Heart right ventricle (tissue), 16 donors: ENCODE data around the gene CDK11B. TPM values are rescaled to one million over a fixed set of nuclear protein-coding genes. Genes with fewer than 3 reads are reported as not detected.
"Not testable (repeated sequence)": the region's sequence is repeated elsewhere in the genome, so short reads cannot be mapped to it uniquely, and the experiment has no call there.

Source experiments
- ATAC-seq, 8 donors: fragments of 200-7000 bp; cut with Tn5 transposase; one replicate each; pipeline ENCODE4 v1.9.1; 2020; ENCODE audit warnings: mild to moderate bottlenecking in 8 of 8, moderate library complexity in 8 of 8, moderate number of reproducible peaks in 1 of 8
- DNase-seq, 2 donors: peaks; one replicate each; pipeline ENCODE4 v3.0.0-alpha.2; 2020
- H3K27ac ChIP-seq, 10 donors: fragments of 200-600 bp; sonication (generic) in 2 of 10; one replicate each; pipeline versions ENCODE4 v1.5.0 to v1.8.0; 2020 to 2022; ENCODE audit warnings: mild to moderate bottlenecking in 3 of 10
- H3K27me3 ChIP-seq, 7 donors: fragments of 200-600 bp; one replicate each; pipeline ENCODE4 v1.8.0; 2021 to 2022; ENCODE audit warnings: mild to moderate bottlenecking in 2 of 7
- H3K36me3 ChIP-seq, 9 donors: fragments of 200-600 bp; sonication (generic) in 1 of 9; one replicate each; pipeline versions ENCODE4 v1.5.0 to v1.8.0; 2020 to 2022; ENCODE audit warnings: mild to moderate bottlenecking in 2 of 9
- H3K4me1 ChIP-seq, 9 donors: fragments of 200-600 bp; sonication (generic) in 1 of 9; one replicate each; pipeline versions ENCODE4 v1.5.0 to v1.8.0; 2020 to 2022; ENCODE audit warnings: mild to moderate bottlenecking in 4 of 9
- H3K4me3 ChIP-seq, 10 donors: fragments of 200-600 bp; sonication (generic) in 2 of 10; one replicate each; pipeline versions ENCODE4 v1.5.0 to v1.8.0; 2020 to 2022; ENCODE audit warnings: mild to moderate bottlenecking in 7 of 10, moderate library complexity in 2 of 10
- H3K9me3 ChIP-seq, 11 donors: fragments of 200-600 bp in 10 of 11; sonication (generic) in 2 of 11; one replicate each; pipeline versions ENCODE4 v1.5.0 to v1.8.0; 2013 to 2022; ENCODE audit warnings: mild to moderate bottlenecking in 2 of 11, control low read depth in 1 of 11, moderate library complexity in 1 of 11
- CTCF ChIP-seq, 9 donors: fragments of 200-600 bp; sonication (generic) in 2 of 9; IDR thresholded peaks; one replicate each; pipeline versions ENCODE4 v1.5.0 to v1.8.0; 2021 to 2022; ENCODE audit warnings: antibody characterized with exemption in 9 of 9, mild to moderate bottlenecking in 5 of 9, moderate library complexity in 1 of 9
- WGBS, 2 donors: extraction: QIAGEN DNeasy Blood & Tissue Kit; methylation state at CpG; one replicate each; pipeline ENCODE4 v1.1.7; 2013; ENCODE audit warnings: inconsistent platforms in 1 of 2; 5-methylcytosine and 5-hydroxymethylcytosine counted together
- intact Hi-C, 10 donors: fragments of 100-400 bp; cut with DNase I; formaldehyde crosslinking; loops; one replicate each; pipeline versions ENCODE4 v1.11.1 to v1.14.2; 2022
- polyA plus RNA-seq, 2 donors: library from polyadenylated mRNA; stranded (reverse); fragments of 200-250 nt; gene quantifications; one replicate each; pipeline ENCODE4 v1.2.3, GENCODE V29; 2013
- total RNA-seq, 10 donors: library from RNA; stranded (reverse); fragmentation: NEBNext Ultra II Directional in 3 of 10; extraction: Animal tissue kit (Norgen Biotek cat#: 25700) in 3 of 10; gene quantifications; one replicate each; pipeline versions ENCODE4 v1.2.1 to v1.2.4, GENCODE V29; 2021 to 2023
- donor health status: Arrhythmogenic right ventricular cardiomyopathy.
- donor health status: ischemic (EF 13 %, LVEDD 7.1; RV severe dilation, severe dysfunction).
- donor health status: healthy with polysubstance abuse.
- donor health status: DM: no; HTN: yes; CAD: no.
- donor health status: DM: no; HTN: no; CAD: no.
- donor health status: ischemic (EF 25% LVEDD 6.9; RV normal size, moderate dysfunction).
- donor health status: ischemic (EF 25% LVEDD 5.7; RV mildly dilated, moderate dysfunction).
- donor health status: healthy.
- donor health status: DM: yes; HTN: yes; CAD: no.
- donor health status: Ischemic cardiomyopathy.
- donor health status: ischemic (EF 35%, LVEDD 5.7; RV mildly dilated, moderate dysfunction).
- donor health status: nonischemic (EF 11% LVEDD 7.7; RV severe dilation, severe dysfunction).
- donor health status: DM: yes; HTN: yes; CAD: no.
- donor health status: PGD.
- donor health status: ischemic (EF 29% LVEDD 5.4; RV normal size, mild dysfunction).
- donor health status: nonischemic (EF 23%, LVEDD 6.1; RV moderate dilation, normal function).

CDK11B gene
- total and polyA plus RNA-seq, 12 donors, result 20.9 to 34.1 (median 24.2) TPM

DNA sequence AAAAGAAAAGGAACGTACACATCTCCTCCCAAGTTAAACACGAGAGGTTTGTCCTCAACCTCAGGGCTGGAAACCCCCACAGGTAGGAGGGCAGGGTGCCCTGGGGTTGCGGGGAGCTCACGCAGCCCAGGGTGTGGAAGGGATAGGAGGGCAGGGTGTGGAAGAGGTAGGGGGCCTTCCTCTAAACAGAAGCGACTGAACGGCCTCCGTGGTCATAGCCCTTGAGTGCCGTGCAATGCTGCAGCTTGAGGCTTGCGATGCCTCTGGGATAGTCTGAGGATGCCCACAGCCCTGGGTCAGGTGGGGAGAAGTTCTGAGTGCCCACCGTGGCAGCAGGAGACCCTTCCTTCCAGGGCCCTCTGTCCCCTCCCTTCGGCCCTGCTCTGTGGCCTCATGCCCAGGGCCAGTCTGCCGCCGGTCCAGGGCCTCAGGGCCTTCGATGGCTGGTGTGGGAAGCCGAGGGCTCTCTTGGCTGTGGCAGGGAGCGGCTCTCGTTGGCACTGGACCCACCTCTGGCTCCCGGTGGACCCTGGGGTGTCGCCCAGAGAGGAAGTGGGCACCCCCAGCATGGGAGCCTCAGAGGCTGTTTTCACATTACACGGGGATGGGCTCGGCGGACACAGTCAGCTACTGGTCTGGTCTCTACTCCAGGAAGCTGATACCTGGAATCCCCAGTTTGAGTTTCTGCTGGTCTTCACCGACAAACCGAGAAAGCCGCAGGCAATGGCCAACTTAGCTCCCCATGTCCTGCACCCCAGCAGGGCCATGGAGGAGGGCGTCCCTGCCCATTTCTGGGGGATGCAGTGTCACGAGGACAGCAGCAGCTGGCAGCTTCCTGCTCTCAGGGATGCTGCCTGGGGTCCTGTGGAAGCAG, 6.4 kb upstream of the CDK11B start:
- H3K4me3 ChIP-seq, result no peak overlapping the region
- ATAC-seq (peak in 1 of 8 donors; percentile 14), DNase-seq (no peak)
- intact Hi-C loops, result loop anchor here in 2 of 10 donors (5.0 kb wide), 1 partner anchor 62 kb away; no protein-coding TSS in a partner anchor
- no peak for TF ChIP-seq CTCF (IDR thresholded peaks at IDR 0.05)
- H3K27ac ChIP-seq, result no peak overlapping the region
- H3K4me1 ChIP-seq, result peaks cover 0 to 9% (median 0%) of the 10 kb centered on the region in 9 donors
- no peaks in the 10 kb centered on the region for H3K27me3 ChIP-seq
- WGBS, 2 donors, result 88% methylated on average over 27 of the region's 27 CpGs
- no peaks in the 10 kb centered on the region for H3K9me3 ChIP-seq
- H3K36me3 ChIP-seq, result peaks cover 0 to 56% (median 15%) of the 10 kb centered on the region in 9 donors

DNA sequence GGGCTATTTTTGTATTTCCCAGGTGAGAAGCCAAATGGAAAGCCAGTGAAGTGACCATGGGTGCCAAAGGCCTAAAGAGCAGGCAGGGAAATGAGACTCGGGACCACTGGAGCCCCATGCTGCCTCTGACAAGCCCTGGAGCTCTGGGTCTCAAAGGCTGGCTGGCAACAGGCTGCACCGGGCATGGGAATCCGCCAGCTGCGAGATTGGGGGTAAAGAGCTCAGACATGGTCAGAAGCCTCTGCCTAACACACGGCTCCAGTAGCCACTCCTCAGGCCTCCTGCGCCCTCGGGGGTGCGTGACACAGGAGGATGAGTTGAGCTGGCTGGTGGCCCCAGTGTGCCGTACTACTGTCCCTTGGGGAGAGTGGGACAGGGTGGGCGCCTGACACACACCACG, 5.5 kb upstream of the CDK11B start:
- H3K27ac ChIP-seq, H3K4me3 ChIP-seq, intact Hi-C loops, DNase-seq, H3K27me3 ChIP-seq, H3K9me3 ChIP-seq: not testable (repeated sequence)
- peak in 1 of 8 donors; percentile 19 for ATAC-seq
- peaks cover 0 to 11% (median 0%) of the 10 kb centered on the region in 9 donors for H3K4me1 ChIP-seq
- peaks cover 0 to 47% (median 15%) of the 10 kb centered on the region in 9 donors for H3K36me3 ChIP-seq
- 84 to 89% methylated on average over 3 to 6 of the region's 11 CpGs for WGBS, 2 donors

- DNase-seq, H3K27me3 ChIP-seq, H3K4me1 ChIP-seq, ATAC-seq, H3K4me3 ChIP-seq, H3K9me3 ChIP-seq, intact Hi-C loops: not testable (repeated sequence)
- peak overlapping the region in 1 of 10 donors; percentile 44 for H3K27ac ChIP-seq
- H3K36me3 ChIP-seq, result peaks cover 0 to 35% (median 15%) of the 10 kb centered on the region in 9 donors
- WGBS, 2 donors, result 78 to 79% methylated on average over 14 to 15 of the region's 15 CpGs
Observed at GRCh38 chr1:1662830-1663560, 4.2 kb upstream of the CDK11B start.

DNA sequence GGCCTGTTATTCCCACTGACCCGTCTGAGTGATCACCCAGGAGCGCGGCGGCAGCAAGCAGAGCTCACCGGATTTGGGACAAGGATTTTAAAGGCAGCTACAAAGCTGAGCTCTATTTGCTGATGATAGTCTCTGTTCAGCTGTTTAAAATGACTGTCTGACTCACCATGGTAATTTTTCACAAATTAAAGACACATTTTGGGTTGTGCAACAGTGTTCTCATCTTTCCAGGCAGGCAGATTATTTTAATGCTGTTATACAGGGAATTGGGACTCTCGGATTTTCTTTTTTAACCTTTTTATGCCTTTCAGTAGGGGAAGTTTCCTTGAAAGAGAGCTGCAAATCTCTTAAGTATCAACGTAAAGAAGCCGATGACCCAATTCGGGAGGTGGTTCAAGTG, 3.6 kb upstream of the CDK11B start:
- H3K9me3 ChIP-seq, H3K4me3 ChIP-seq, H3K27me3 ChIP-seq, ATAC-seq, intact Hi-C loops, DNase-seq: not testable (repeated sequence)
- Histone ChIP-seq H3K4me1 (peaks cover 0 to 11% (median 4%) of the 10 kb centered on the region in 9 donors), H3K27ac (peak overlapping the region in 1 of 10 donors; percentile 10), H3K36me3 (peaks cover 0 to 30% (median 15%) of the 10 kb centered on the region in 9 donors)
- 84 to 87% methylated on average over 9 of the region's 9 CpGs for WGBS, 2 donors

DNA sequence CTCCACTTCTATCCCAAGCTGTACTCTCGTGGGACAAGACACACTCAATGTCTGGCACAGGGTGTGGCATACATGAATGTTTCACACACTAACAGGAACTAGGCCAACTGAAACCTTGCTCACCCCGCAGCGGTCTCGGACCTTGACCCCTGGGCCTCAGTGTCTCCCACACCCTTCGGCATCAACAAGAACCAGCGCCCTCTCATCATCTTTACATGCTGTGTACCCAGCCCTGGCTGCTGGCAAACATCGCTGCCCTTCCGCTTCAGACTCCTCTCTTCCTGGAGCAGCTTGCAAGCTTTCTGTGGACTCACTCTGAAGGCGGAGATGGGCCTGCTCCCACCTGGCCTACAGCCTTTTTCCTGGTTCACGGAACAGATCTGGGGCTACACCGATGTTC, 10.5 kb downstream of the CDK11B start:
- not testable (repeated sequence) for DNase-seq

GRCh38 chr1:1647567-1648241, 11.1 kb downstream of the CDK11B start:
- H3K9me3 ChIP-seq, intact Hi-C loops, H3K27me3 ChIP-seq, H3K27ac ChIP-seq, H3K4me1 ChIP-seq, H3K4me3 ChIP-seq, DNase-seq: not testable (repeated sequence)
- peak in 3 of 8 donors; percentile 21 to 33 (median 22) for ATAC-seq
- whole genome bisulfite sequencing, 2 donors, result 80 to 85% methylated on average over 17 of the region's 17 CpGs
- H3K36me3 ChIP-seq, result peaks cover 0 to 75% (median 31%) of the 10 kb centered on the region in 9 donors

More for the DNA sequence above, 10.5 kb downstream of the CDK11B start:
- peaks cover 0 to 80% (median 31%) of the 10 kb centered on the region in 9 donors for H3K36me3 ChIP-seq
- H3K27me3 ChIP-seq, H3K9me3 ChIP-seq, H3K4me1 ChIP-seq, H3K27ac ChIP-seq, intact Hi-C loops, H3K4me3 ChIP-seq: not testable (repeated sequence)
- 81 to 90% methylated on average over 11 of the region's 11 CpGs for WGBS, 2 donors
- ATAC-seq, result peak in 4 of 8 donors; percentile 13 to 53 (median 29)

GRCh38 chr1:1646326-1646725, 12.5 kb downstream of the CDK11B start:
- ATAC-seq, H3K4me1 ChIP-seq, H3K27ac ChIP-seq, H3K9me3 ChIP-seq, intact Hi-C loops, DNase-seq, H3K4me3 ChIP-seq, H3K27me3 ChIP-seq: not testable (repeated sequence)
- H3K36me3 ChIP-seq, result peaks cover 0 to 61% (median 20%) of the 10 kb centered on the region in 9 donors
- WGBS, 2 donors, result 75 to 83% methylated on average over 5 of the region's 5 CpGs

- H3K27me3 ChIP-seq, H3K4me1 ChIP-seq, H3K4me3 ChIP-seq, intact Hi-C loops, DNase-seq, H3K9me3 ChIP-seq, H3K27ac ChIP-seq: not testable (repeated sequence)
- 95% methylated on average over 20 to 30 of the region's 38 CpGs for WGBS, 2 donors
- H3K36me3 ChIP-seq, result peaks cover 0 to 53% (median 12%) of the 10 kb centered on the region in 9 donors
- ATAC-seq, result peak in 1 of 8 donors; percentile 10
Observed at GRCh38 chr1:1640711-1641461, 17.9 kb downstream of the CDK11B start.

DNA sequence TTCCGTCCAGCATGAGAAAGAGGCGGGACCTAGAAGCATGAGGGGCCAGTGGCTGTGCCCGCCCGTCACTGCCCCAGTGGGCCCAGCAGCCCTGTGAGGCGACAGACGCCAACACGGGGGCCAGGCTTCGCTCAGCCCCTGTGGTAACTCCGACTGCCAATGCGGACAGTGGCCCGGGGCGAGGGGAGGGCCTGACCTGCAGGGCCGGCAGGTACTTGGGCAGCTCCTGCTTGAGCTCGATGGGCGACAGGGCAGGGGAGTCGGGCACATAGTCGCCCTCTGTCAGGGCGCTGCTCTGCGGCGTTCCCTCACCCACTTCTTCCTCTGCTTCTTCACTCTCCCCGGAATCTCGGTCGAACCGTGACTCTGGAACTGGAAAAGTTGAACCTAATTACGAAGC, 18.7 kb downstream of the CDK11B start:
- intact Hi-C loops, H3K27me3 ChIP-seq, H3K27ac ChIP-seq, H3K4me3 ChIP-seq, ATAC-seq, H3K4me1 ChIP-seq, DNase-seq, H3K9me3 ChIP-seq: not testable (repeated sequence)
- peaks cover 0 to 50% (median 8%) of the 10 kb centered on the region in 9 donors for H3K36me3 ChIP-seq
- WGBS, 2 donors, result 93 to 100% methylated on average over 13 to 16 of the region's 25 CpGs
